ENCODE results near the gene SMIM9. TPM values are rescaled to one million over a fixed set of nuclear protein-coding genes. Genes with fewer than 3 reads are reported as not detected.
"Not testable (repeated sequence)": the region's sequence is repeated elsewhere in the genome, so short reads cannot be mapped to it uniquely, and the experiment has no call there.

Gene SMIM9
- total RNA-seq, 1 experiment from 2014 or later: not detected

- TF ChIP-seq, protein P1, sequence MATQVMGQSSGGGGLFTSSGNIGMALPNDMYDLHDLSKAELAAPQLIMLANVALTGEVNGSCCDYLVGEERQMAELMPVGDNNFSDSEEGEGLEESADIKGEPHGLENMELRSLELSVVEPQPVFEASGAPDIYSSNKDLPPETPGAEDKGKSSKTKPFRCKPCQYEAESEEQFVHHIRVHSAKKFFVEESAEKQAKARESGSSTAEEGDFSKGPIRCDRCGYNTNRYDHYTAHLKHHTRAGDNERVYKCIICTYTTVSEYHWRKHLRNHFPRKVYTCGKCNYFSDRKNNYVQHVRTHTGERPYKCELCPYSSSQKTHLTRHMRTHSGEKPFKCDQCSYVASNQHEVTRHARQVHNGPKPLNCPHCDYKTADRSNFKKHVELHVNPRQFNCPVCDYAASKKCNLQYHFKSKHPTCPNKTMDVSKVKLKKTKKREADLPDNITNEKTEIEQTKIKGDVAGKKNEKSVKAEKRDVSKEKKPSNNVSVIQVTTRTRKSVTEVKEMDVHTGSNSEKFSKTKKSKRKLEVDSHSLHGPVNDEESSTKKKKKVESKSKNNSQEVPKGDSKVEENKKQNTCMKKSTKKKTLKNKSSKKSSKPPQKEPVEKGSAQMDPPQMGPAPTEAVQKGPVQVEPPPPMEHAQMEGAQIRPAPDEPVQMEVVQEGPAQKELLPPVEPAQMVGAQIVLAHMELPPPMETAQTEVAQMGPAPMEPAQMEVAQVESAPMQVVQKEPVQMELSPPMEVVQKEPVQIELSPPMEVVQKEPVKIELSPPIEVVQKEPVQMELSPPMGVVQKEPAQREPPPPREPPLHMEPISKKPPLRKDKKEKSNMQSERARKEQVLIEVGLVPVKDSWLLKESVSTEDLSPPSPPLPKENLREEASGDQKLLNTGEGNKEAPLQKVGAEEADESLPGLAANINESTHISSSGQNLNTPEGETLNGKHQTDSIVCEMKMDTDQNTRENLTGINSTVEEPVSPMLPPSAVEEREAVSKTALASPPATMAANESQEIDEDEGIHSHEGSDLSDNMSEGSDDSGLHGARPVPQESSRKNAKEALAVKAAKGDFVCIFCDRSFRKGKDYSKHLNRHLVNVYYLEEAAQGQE (IDR thresholded peaks at IDR 0.05; ENCODE audit: low read depth): no peak
- TF ChIP-seq JUND (IDR thresholded peaks at IDR 0.05) (no peak), SIN3A (IDR thresholded peaks at IDR 0.05; ENCODE audit: low read depth) (no peak), TCF7L2 (IDR thresholded peaks at IDR 0.05; ENCODE audit: borderline replicate concordance, extremely low read depth, insufficient read depth, insufficient read length) (no peak), CTCF (IDR thresholded peaks at IDR 0.05 in 2 of 3, conservative IDR thresholded peaks at IDR 0.05 in 1 of 3; ENCODE audit: borderline replicate concordance in 1 of 3, insufficient read depth in 1 of 3, low read depth in 2 of 3, low read length in 2 of 3) (no peak)
Observed at GRCh38 chrX:154818916-154819770, 15.3 kb downstream of the SMIM9 start (continued).

- DNase-seq (ENCODE audit: low read depth, low spot score); H3K9me2 ChIP-seq (ENCODE audit: insufficient read depth); H2AFZ ChIP-seq (ENCODE audit: low read depth, low read length, poor library complexity, severe bottlenecking); H3K9ac ChIP-seq (ENCODE audit: low read length); CTCF ChIA-PET; H3K79me2 ChIP-seq (ENCODE audit: insufficient read depth, low read length); H4K20me1 ChIP-seq (ENCODE audit: insufficient read depth); intact Hi-C loops (cut with micrococcal nuclease); H3K4me2 ChIP-seq (ENCODE audit: low read length); H3K9me3 ChIP-seq (ENCODE audit: control insufficient read depth in 1 of 2, insufficient read depth in 1 of 2, low read depth in 1 of 2, low read length in 2 of 2); H3K4me1 ChIP-seq (ENCODE audit: control insufficient read depth in 1 of 2, insufficient read depth in 2 of 2, low read length in 2 of 2); BruUV-seq (replicated peaks); RAD21 ChIA-PET (ENCODE audit: low non-redundant PET in 1 of 2, low total read pairs in 2 of 2, uncharacterized antibody in 2 of 2, unreplicated experiment in 2 of 2); H3K27ac ChIP-seq (ENCODE audit: low read depth, low read length); POLR2A ChIA-PET; H3K4me3 ChIP-seq (replicated peaks in 1 of 2; ENCODE audit: low read depth in 1 of 2, low read length in 2 of 2); H3K27me3 ChIP-seq (ENCODE audit: insufficient read depth, low read length); ATAC-seq; H3K36me3 ChIP-seq (ENCODE audit: control insufficient read depth in 1 of 2, insufficient read depth in 2 of 2, low read length in 2 of 2): not testable (repeated sequence)
Observed at GRCh38 chrX:154817048-154817618, 17.3 kb downstream of the SMIM9 start.

- ATAC-seq; H3K27ac ChIP-seq (ENCODE audit: low read depth, low read length); intact Hi-C loops (cut with micrococcal nuclease); H3K9me2 ChIP-seq (ENCODE audit: insufficient read depth); H2AFZ ChIP-seq (ENCODE audit: low read depth, low read length, poor library complexity, severe bottlenecking); POLR2A ChIA-PET; BruUV-seq (replicated peaks); H4K20me1 ChIP-seq (ENCODE audit: insufficient read depth); H3K4me1 ChIP-seq (ENCODE audit: control insufficient read depth in 1 of 2, insufficient read depth in 2 of 2, low read length in 2 of 2); H3K9ac ChIP-seq (ENCODE audit: low read length); H3K79me2 ChIP-seq (ENCODE audit: insufficient read depth, low read length); CTCF ChIA-PET; H3K36me3 ChIP-seq (ENCODE audit: control insufficient read depth in 1 of 2, insufficient read depth in 2 of 2, low read length in 2 of 2); RAD21 ChIA-PET (ENCODE audit: low non-redundant PET in 1 of 2, low total read pairs in 2 of 2, uncharacterized antibody in 2 of 2, unreplicated experiment in 2 of 2); H3K4me3 ChIP-seq (replicated peaks in 1 of 2; ENCODE audit: low read depth in 1 of 2, low read length in 2 of 2); DNase-seq (ENCODE audit: low read depth, low spot score); H3K27me3 ChIP-seq (ENCODE audit: insufficient read depth, low read length); H3K9me3 ChIP-seq (ENCODE audit: control insufficient read depth in 1 of 2, insufficient read depth in 1 of 2, low read depth in 1 of 2, low read length in 2 of 2); H3K4me2 ChIP-seq (ENCODE audit: low read length): not testable (repeated sequence)
Observed at GRCh38 chrX:154816326-154816898, 18.1 kb downstream of the SMIM9 start.
